ENCODE measurements around the gene ABCC12. TPM values are rescaled to one million over a fixed set of nuclear protein-coding genes. Genes with fewer than 3 reads are reported as not detected.

Gene ABCC12
- total and polyA plus RNA-seq, 2 of the 4 experiments (the other 2 are of a cell fraction): under 0.01 TPM; not detected in 1

DNA sequence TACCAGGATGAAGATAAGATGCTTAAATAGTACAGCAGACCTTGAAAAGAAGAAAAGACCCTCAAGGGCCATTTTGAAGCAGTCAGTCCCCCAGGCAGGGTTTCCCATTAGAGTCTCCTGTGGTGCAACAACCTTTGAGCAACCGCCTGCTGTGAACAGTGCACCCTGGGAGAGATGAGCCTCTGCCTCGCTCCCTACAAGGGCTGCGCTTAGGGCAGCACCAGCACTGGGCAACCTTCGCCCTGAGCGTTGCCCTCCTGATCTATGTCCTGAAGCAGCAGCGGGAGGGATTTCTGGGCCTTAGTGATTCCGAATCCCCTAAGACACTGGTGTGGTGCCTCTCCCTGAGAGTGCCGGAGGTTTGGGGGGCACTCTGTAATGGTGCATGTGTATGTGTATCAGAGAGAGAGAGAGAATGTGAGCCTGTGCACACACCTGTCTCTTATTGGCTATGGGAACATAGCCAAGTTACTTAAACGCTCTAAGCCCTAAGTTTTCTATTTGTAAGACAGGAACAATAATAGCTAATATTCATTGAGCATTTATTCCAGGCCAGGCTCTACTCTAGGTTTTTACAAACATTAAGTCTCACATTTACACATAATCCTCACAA is 25.2 kb upstream of the ABCC12 start:
- 67% methylated on average over 1 of the region's 9 CpGs; no CpG with 5 or more reads in 1 of the 2 experiments for WGBS, 2 experiments (ENCODE audit: extremely low coverage in 2 of 2, insufficient read length in 1 of 2)
- H4K91ac ChIP-seq (ENCODE audit: insufficient read depth, low read depth, low read length): no peak overlapping the region
- H3K18ac ChIP-seq (ENCODE audit: low read depth, low read length): no peak overlapping the region
- no peak overlapping the region for H3K4me3 ChIP-seq (ENCODE audit: insufficient read depth, low read depth, low read length)
- H4K5ac ChIP-seq (ENCODE audit: low read depth, low read length): no peak overlapping the region
- no TSS peak for BruUV-seq (replicated peaks)
- H2BK20ac ChIP-seq (ENCODE audit: low read depth, low read length): no peak overlapping the region
- no peak overlapping the region for H2AK9ac ChIP-seq (replicated peaks; ENCODE audit: low read depth, low read length, poor library complexity)
- H3K23ac ChIP-seq (ENCODE audit: low read depth, low read length): no peak overlapping the region
- ATAC-seq (ENCODE audit: low read depth) (no peak), DNase-seq (no peak)
- POLR2A ChIA-PET (ENCODE audit: unreplicated experiment): no interaction called here
- H3K36me3 ChIP-seq (ENCODE audit: control insufficient read depth, insufficient read depth, low read length): no peaks in the 10 kb centered on the region
- H2BK15ac ChIP-seq (ENCODE audit: low read depth, low read length): no peak overlapping the region
- no peak overlapping the region for H2BK5ac ChIP-seq (ENCODE audit: low read depth, low read length, poor library complexity, severe bottlenecking)
- dilution Hi-C loops (cut with HindIII; ENCODE audit: low sequenced_read_pairs, unreplicated experiment) (no loop called here), intact Hi-C loops (cut with micrococcal nuclease) (no loop called here), in situ Hi-C loops (cut with MboI; ENCODE audit: low sequenced_read_pairs) (no loop called here)
- no peaks in the 10 kb centered on the region for H3K9me3 ChIP-seq (ENCODE audit: control insufficient read depth, insufficient read depth, low read length)
- no peak overlapping the region for H4K8ac ChIP-seq (ENCODE audit: low read depth in 2 of 2, low read length in 2 of 2)
- H3K9me1 ChIP-seq (ENCODE audit: insufficient read depth, low read length): no peaks in the 10 kb centered on the region
- no peak overlapping the region for H2AK5ac ChIP-seq (ENCODE audit: low read depth, low read length)
- H3K4me1 ChIP-seq (ENCODE audit: control insufficient read depth, insufficient read depth, low read length): no peaks in the 10 kb centered on the region
- H4K20me1 ChIP-seq (ENCODE audit: insufficient read depth, low read length): no peaks in the 10 kb centered on the region
- no peak for TF ChIP-seq MXI1 (IDR thresholded peaks at IDR 0.05; ENCODE audit: borderline replicate concordance, low read depth, low read length)
- H3K9ac ChIP-seq (ENCODE audit: low read depth, low read length): no peak overlapping the region
- H3K4ac ChIP-seq (ENCODE audit: low read depth, low read length): no peak overlapping the region
- H2BK120ac ChIP-seq (ENCODE audit: low read depth, low read length): no peak overlapping the region
- H3K79me1 ChIP-seq (ENCODE audit: low read depth in 1 of 2, low read length in 2 of 2): no peaks in the 10 kb centered on the region
- peaks cover 23% of the 10 kb centered on the region for H3K27me3 ChIP-seq (ENCODE audit: control insufficient read depth, insufficient read depth, low read length)
- H2AFZ ChIP-seq (replicated peaks; ENCODE audit: low read length, poor library complexity): no peak overlapping the region
- no peak overlapping the region for H3K27ac ChIP-seq (ENCODE audit: insufficient read depth, low read length)
- no peak overlapping the region for H3K14ac ChIP-seq (replicated peaks; ENCODE audit: low read depth, low read length)
- CTCF ChIA-PET: no interaction called here
- no peak overlapping the region for H3K56ac ChIP-seq (ENCODE audit: extremely low read depth, insufficient read depth, low read length)
- no peak overlapping the region for H3K4me2 ChIP-seq (ENCODE audit: low read depth, low read length)
